OCI-LY1 (cell line): ENCODE data around the gene SMYD3.

Experiments
- CTCF ChIP-seq: fragments of 200-600 bp; sonication (generic), shearing (Covaris generic); IDR thresholded peaks from 2 replicates; pipeline ENCODE4 v1.5.1; 2017; ENCODE audit warnings: mild to moderate bottlenecking, antibody characterized with exemption, low read length, moderate library complexity, mixed read lengths
- EZH2 ChIP-seq: fragments of 200-600 bp; sonication (generic), shearing (Covaris generic); IDR thresholded peaks from 2 replicates; pipeline ENCODE4 v1.8.0; 2017; ENCODE audit warnings: borderline replicate concordance, mixed run types, mild to moderate bottlenecking, antibody characterized with exemption, low read length, moderate library complexity, mixed read lengths

DNA sequence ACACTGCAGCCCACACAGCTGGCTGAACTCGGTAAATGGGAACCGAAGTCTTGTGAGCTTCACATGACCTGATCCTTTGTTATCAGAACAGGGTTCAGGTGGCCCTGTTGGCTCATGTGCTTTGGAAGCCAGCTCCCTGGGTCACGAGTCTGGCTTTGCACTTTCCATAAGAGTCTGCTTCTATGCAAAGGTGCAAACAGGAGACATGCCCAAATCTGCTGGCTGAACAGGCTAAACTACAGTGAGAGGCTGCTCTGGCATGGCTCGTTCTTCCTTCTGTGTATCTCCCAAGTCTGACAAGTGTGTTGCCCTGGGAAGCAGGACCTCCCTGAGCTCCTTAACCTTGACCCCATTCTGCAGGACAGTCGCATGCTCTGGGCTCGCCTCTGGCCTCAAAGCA lies 802.7 kb downstream of the SMYD3 start:
- TF ChIP-seq CTCF (no peak), EZH2 (no peak)
